Endothelial cell of umbilical vein (primary cell): ENCODE data around the gene FOCAD. TPM values are rescaled to one million over a fixed set of nuclear protein-coding genes. Genes with fewer than 3 reads are reported as not detected.

ENCODE experiments used
- BruUV-seq: library from RNA; stranded (reverse); fragments of 400-500 nt; replicated peaks from 2 replicates; lab custom pipeline; 2021; lab: Mats Ljungman, UMichigan
- CTCF ChIA-PET: fragments of 300-600, 350-600 bp; sonication (Branson Sonifier 250); formaldehyde crosslinking; loops from one replicate; lab custom pipeline; 2021; ENCODE audit warnings: antibody characterized with exemption, inconsistent platforms; lab: Charles Lee
- POLR2A ChIA-PET: fragments of 300-600, 350-600 bp; sonication (Branson Sonifier 250); formaldehyde crosslinking; loops from one replicate; lab custom pipeline; 2021; ENCODE audit warnings: antibody characterized with exemption, inconsistent platforms; lab: Charles Lee
- DNase-seq: peaks from one replicate; pipeline ENCODE4 v3.0.0-alpha.2; 2011; ENCODE audit warnings: low read depth, low spot score
- FAIRE-seq: peaks from 2 replicates; lab custom pipeline; 2011; peaks lifted over from hg19 to GRCh38; lab: Jason Lieb, UNC
- H2AFZ ChIP-seq: 2 replicates; pipeline ENCODE4 v1.6.0; 2012; ENCODE audit warnings: low read depth, low read length, control low read depth, inconsistent platforms
- H3K27ac ChIP-seq: 2 replicates; pipeline ENCODE4 v1.5.1; 2011; ENCODE audit warnings: low read depth, mild to moderate bottlenecking, control low read depth, low read length, moderate library complexity; ENCODE audit not compliant: insufficient read depth
- H3K27me3 ChIP-seq, 2 experiments: 2 replicates each; pipeline versions ENCODE4 v1.6.0 to v1.6.1; 2011; ENCODE audit warnings: low read length in 2 of 2, mixed read lengths in 1 of 2; ENCODE audit not compliant: control insufficient read depth in 2 of 2, insufficient read depth in 2 of 2
- H3K36me3 ChIP-seq, 2 experiments: 2 replicates in 1 of 2; 3 replicates in 1 of 2; pipeline ENCODE4 v1.5.1; 2011; ENCODE audit warnings: low read length in 2 of 2, mild to moderate bottlenecking in 1 of 2, moderate library complexity in 1 of 2; ENCODE audit not compliant: control insufficient read depth in 2 of 2, insufficient read depth in 2 of 2; ENCODE audit errors: extremely low read depth in 1 of 2
- H3K4me1 ChIP-seq: 3 replicates; pipeline ENCODE4 v1.5.1; 2011; ENCODE audit warnings: mild to moderate bottlenecking, low read length; ENCODE audit not compliant: control insufficient read depth, insufficient read depth; ENCODE audit errors: extremely low read depth
- H3K4me2 ChIP-seq: 2 replicates; pipeline ENCODE4 v1.6.1; 2011; ENCODE audit warnings: low read length, control low read depth, mixed read lengths; ENCODE audit not compliant: insufficient read depth
- H3K4me3 ChIP-seq, 3 experiments: fragments of 200-600 bp in 1 of 3; sonication (generic), shearing (Covaris generic) in 1 of 3; replicated peaks in 1 of 3; 2 replicates each; pipeline ENCODE4 v1.5.1; 2011 to 2016; ENCODE audit warnings: control low read depth in 3 of 3, low read length in 3 of 3, mild to moderate bottlenecking in 2 of 3, inconsistent platforms in 1 of 3, low read depth in 1 of 3, moderate library complexity in 1 of 3; ENCODE audit not compliant: insufficient read depth in 1 of 3
- H3K79me2 ChIP-seq: 2 replicates; pipeline ENCODE4 v1.6.0; 2012; ENCODE audit warnings: low read length, inconsistent platforms; ENCODE audit not compliant: control insufficient read depth, insufficient read depth
- H3K9ac ChIP-seq: replicated peaks from 2 replicates; pipeline ENCODE3; 2011; ENCODE audit warnings: low read length, control low read depth; ENCODE audit not compliant: insufficient read depth; ENCODE audit errors: extremely low read depth
- H3K9me1 ChIP-seq: replicated peaks from 3 replicates; pipeline ENCODE4 v1.6.0; 2011; ENCODE audit warnings: mild to moderate bottlenecking, low read length; ENCODE audit not compliant: control insufficient read depth, insufficient read depth; ENCODE audit errors: extremely low read depth
- H3K9me3 ChIP-seq: replicated peaks from 2 replicates; pipeline ENCODE4 v1.5.1; 2012; ENCODE audit warnings: low read length, inconsistent platforms; ENCODE audit not compliant: control insufficient read depth, insufficient read depth
- H4K20me1 ChIP-seq: replicated peaks from 2 replicates; pipeline ENCODE3; 2011; ENCODE audit warnings: mild to moderate bottlenecking, low read length; ENCODE audit not compliant: control insufficient read depth, insufficient read depth; ENCODE audit errors: extremely low read depth
- EZH2 ChIP-seq: IDR thresholded peaks from 2 replicates; pipeline ENCODE4 v1.6.1; 2012; ENCODE audit warnings: borderline replicate concordance, low read depth, mild to moderate bottlenecking, moderate library complexity, low read length, inconsistent platforms; ENCODE audit not compliant: severe bottlenecking
- FOS ChIP-seq: IDR thresholded peaks from 2 replicates; pipeline ENCODE4 v1.6.1; 2011; ENCODE audit warnings: mild to moderate bottlenecking, low read length, moderate library complexity, borderline replicate concordance; ENCODE audit not compliant: insufficient read depth
- GATA2 ChIP-seq: IDR thresholded peaks from 2 replicates; pipeline ENCODE4 v1.7.0; 2011; ENCODE audit warnings: low read depth, mild to moderate bottlenecking, moderate library complexity, mixed read lengths, low read length; ENCODE audit not compliant: insufficient read length, insufficient read depth
- JUN ChIP-seq: IDR thresholded peaks from 2 replicates; pipeline ENCODE4 v1.6.1; 2011; ENCODE audit warnings: borderline replicate concordance, low read depth; ENCODE audit not compliant: insufficient read length, insufficient read depth
- MYC ChIP-seq: IDR thresholded peaks from one replicate; pipeline ENCODE4 v1.6.1; 2011; ENCODE audit warnings: mild to moderate bottlenecking, low read depth, low read length
- POLR2A ChIP-seq: IDR thresholded peaks from 2 replicates; pipeline ENCODE4 v1.6.1; 2012; ENCODE audit warnings: low read depth, mild to moderate bottlenecking, control low read depth, low read length
- POLR2AphosphoS5 ChIP-seq: IDR thresholded peaks from 2 replicates; pipeline ENCODE4 v1.6.1; 2012; ENCODE audit warnings: low read depth, mild to moderate bottlenecking, control low read depth, low read length, moderate library complexity; ENCODE audit not compliant: insufficient read depth
- dilution Hi-C: fragments of 300-500 bp; cut with MboI; formaldehyde crosslinking; loops from one replicate; pipeline ENCODE4 v1.15.0; 2019; ENCODE audit warnings: low sequenced_read_pairs; ENCODE audit not compliant: extremely low pct_ligation_motif_present
- intact Hi-C: fragments of 100-400 bp; cut with micrococcal nuclease; formaldehyde crosslinking; loops from one replicate; pipeline ENCODE4 v1.10.0; 2022
- polyA plus RNA-seq, 4 experiments: library from polyadenylated mRNA; depleted of rRNA in 3 of 4; stranded (reverse) in 3 of 4; unstranded in 1 of 4; fragments of >200 nt; gene quantifications; 2 replicates each; pipeline versions ENCODE4 v1.2.1 to v1.2.3, GENCODE V29; 2011 to 2012; ENCODE audit warnings: missing spikeins in 1 of 4
- total RNA-seq: library from RNA; stranded (reverse); gene quantifications from 2 replicates; pipeline ENCODE4 v1.2.3, GENCODE V29; 2021
- TF ChIP-seq, protein P1 (sequence below), 2 donors: IDR thresholded peaks; 1 replicate in 1 of 2; 2 replicates in 1 of 2; pipeline ENCODE4 v1.5.1; 2011; ENCODE audit warnings: low read length in 2 of 2, mild to moderate bottlenecking in 2 of 2, moderate library complexity in 2 of 2, control low read depth in 1 of 2, inconsistent platforms in 1 of 2, low read depth in 1 of 2; ENCODE audit not compliant: insufficient read depth in 1 of 2; ENCODE audit errors: extremely low read depth in 1 of 2
- TF ChIP-seq, protein P2 (sequence below): IDR thresholded peaks from 2 replicates; pipeline ENCODE4 v1.6.1; 2011; ENCODE audit not compliant: insufficient read depth, insufficient read length

FOCAD gene
- total and polyA plus RNA-seq, 2 donors (not counting 3 experiments of a cell fraction or from before 2014, with no cell fraction given), result 26.7 to 66.9 TPM

DNA sequence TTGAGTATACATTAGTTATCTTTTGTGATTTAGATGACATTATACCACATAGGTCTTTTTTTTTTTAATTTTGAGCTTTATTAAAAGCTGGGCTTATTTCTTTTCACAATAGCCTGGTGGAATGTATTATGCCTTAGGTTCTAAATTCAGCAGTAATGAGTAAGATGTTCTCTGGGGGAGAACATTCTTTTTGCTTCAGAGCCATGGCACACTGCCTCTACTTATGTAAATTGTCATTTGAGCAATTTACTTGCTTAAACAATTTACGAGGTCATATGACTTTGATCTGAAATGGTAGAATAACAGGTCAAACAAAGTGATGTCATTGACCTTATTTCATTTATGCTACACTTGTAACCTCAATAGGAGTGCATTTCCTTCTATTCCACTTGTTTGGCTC, 154.2 kb downstream of the FOCAD start:
- H3K4me1 ChIP-seq, result no peaks in the 10 kb centered on the region
- no peak overlapping the region for H3K27ac ChIP-seq
- H3K9me1 ChIP-seq, result no peaks in the 10 kb centered on the region
- H4K20me1 ChIP-seq, result no peaks in the 10 kb centered on the region
- BruUV-seq, result no TSS peak
- intact Hi-C loops, result no loop called here
- H3K4me3 ChIP-seq, result no peak overlapping the region
- CTCF ChIA-PET, result no interaction called here
- H3K4me2 ChIP-seq, result no peak overlapping the region
- no peaks in the 10 kb centered on the region for H3K9me3 ChIP-seq
- FAIRE-seq (no peak), DNase-seq (no peak)
- TF ChIP-seq POLR2AphosphoS5 (no peak), FOS (no peak), JUN (no peak), MYC (no peak), POLR2A (no peak), EZH2 (no peak), GATA2 (no peak)
- TF ChIP-seq, protein P1, sequence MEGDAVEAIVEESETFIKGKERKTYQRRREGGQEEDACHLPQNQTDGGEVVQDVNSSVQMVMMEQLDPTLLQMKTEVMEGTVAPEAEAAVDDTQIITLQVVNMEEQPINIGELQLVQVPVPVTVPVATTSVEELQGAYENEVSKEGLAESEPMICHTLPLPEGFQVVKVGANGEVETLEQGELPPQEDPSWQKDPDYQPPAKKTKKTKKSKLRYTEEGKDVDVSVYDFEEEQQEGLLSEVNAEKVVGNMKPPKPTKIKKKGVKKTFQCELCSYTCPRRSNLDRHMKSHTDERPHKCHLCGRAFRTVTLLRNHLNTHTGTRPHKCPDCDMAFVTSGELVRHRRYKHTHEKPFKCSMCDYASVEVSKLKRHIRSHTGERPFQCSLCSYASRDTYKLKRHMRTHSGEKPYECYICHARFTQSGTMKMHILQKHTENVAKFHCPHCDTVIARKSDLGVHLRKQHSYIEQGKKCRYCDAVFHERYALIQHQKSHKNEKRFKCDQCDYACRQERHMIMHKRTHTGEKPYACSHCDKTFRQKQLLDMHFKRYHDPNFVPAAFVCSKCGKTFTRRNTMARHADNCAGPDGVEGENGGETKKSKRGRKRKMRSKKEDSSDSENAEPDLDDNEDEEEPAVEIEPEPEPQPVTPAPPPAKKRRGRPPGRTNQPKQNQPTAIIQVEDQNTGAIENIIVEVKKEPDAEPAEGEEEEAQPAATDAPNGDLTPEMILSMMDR (IDR thresholded peaks at IDR 0.05; ENCODE audit: extremely low read depth in 1 of 2, insufficient read depth in 1 of 2, low read depth in 1 of 2, low read length in 2 of 2), result no peak
- TF ChIP-seq, protein P2, sequence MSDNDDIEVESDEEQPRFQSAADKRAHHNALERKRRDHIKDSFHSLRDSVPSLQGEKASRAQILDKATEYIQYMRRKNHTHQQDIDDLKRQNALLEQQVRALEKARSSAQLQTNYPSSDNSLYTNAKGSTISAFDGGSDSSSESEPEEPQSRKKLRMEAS, result no peak
- H3K27me3 ChIP-seq, result no peaks in the 10 kb centered on the region
- POLR2A ChIA-PET, result no interaction called here
- dilution Hi-C loops, result no loop called here
- H3K79me2 ChIP-seq, result no peaks in the 10 kb centered on the region
- H3K9ac ChIP-seq, result no peak overlapping the region
- no peaks in the 10 kb centered on the region for H3K36me3 ChIP-seq
- no peak overlapping the region for H2AFZ ChIP-seq
